Panc1 (cell line): ENCODE data around the gene MEIOSIN. TPM values are rescaled to one million over a fixed set of nuclear protein-coding genes. Genes with fewer than 3 reads are reported as not detected.

Experiments
- ATAC-seq: fragments of 200-7000 bp; cut with Tn5 transposase; 2 replicates; pipeline ENCODE4 v1.9.1; 2020; ENCODE audit warnings: mild to moderate bottlenecking, moderate library complexity
- BruUV-seq: library from RNA; stranded (reverse); fragments of 400-500 nt; replicated peaks from 2 replicates; lab custom pipeline; 2021; lab: Mats Ljungman, UMichigan
- CTCF ChIA-PET: fragments of 300-600 bp; sonication (Branson Sonifier 250); formaldehyde crosslinking; loops from one replicate; lab custom pipeline; 2022; ENCODE audit warnings: antibody characterized with exemption; lab: Charles Lee
- POLR2A ChIA-PET: fragments of 300-600 bp; sonication (Branson Sonifier 250); formaldehyde crosslinking; loops from one replicate; lab custom pipeline; 2022; ENCODE audit warnings: antibody characterized with exemption; lab: Charles Lee
- DNase-seq: peaks from one replicate; pipeline ENCODE4 v3.0.0-alpha.2; 2010; ENCODE audit warnings: low read depth, low spot score
- H3K27ac ChIP-seq: 2 replicates; pipeline ENCODE4 v1.5.1; 2011; ENCODE audit warnings: mild to moderate bottlenecking, low read length, inconsistent platforms
- H3K27me3 ChIP-seq: fragments of 200-500 bp; sonication (Bioruptor generic); 2 replicates; pipeline ENCODE4 v1.6.0; 2014; ENCODE audit warnings: low read length, inconsistent platforms; ENCODE audit not compliant: control insufficient read depth, insufficient read depth
- H3K36me3 ChIP-seq: fragments of 200-500 bp; sonication (Bioruptor generic); 2 replicates; pipeline ENCODE4 v1.5.1; 2014; ENCODE audit warnings: inconsistent platforms, mild to moderate bottlenecking, low read length, moderate library complexity; ENCODE audit not compliant: control insufficient read depth, insufficient read depth
- H3K4me1 ChIP-seq: 2 replicates; pipeline ENCODE4 v1.5.1; 2011; ENCODE audit warnings: inconsistent platforms, mild to moderate bottlenecking, low read length, moderate library complexity; ENCODE audit not compliant: control insufficient read depth, insufficient read depth
- H3K4me3 ChIP-seq, 2 experiments: 2 replicates each; pipeline ENCODE4 v1.5.1; 2011 to 2012; ENCODE audit warnings: low read depth in 2 of 2, low read length in 2 of 2, mild to moderate bottlenecking in 2 of 2, inconsistent platforms in 1 of 2, moderate library complexity in 1 of 2
- H3K9me3 ChIP-seq: fragments of 200-500 bp; sonication (Bioruptor generic); 2 replicates; pipeline ENCODE4 v1.5.1; 2014; ENCODE audit warnings: low read depth, mild to moderate bottlenecking, inconsistent platforms, low read length, moderate library complexity; ENCODE audit not compliant: control insufficient read depth, insufficient read depth
- POLR2AphosphoS5 ChIP-seq: IDR thresholded peaks from 2 replicates; pipeline ENCODE4 v1.6.1; 2012; ENCODE audit warnings: mild to moderate bottlenecking, low read depth, low read length, moderate library complexity
- SIN3A ChIP-seq: IDR thresholded peaks from 2 replicates; pipeline ENCODE4 v1.6.1; 2012; ENCODE audit warnings: low read depth, mild to moderate bottlenecking, low read length, moderate library complexity, borderline replicate concordance; ENCODE audit not compliant: insufficient read depth
- TCF7L2 ChIP-seq: IDR thresholded peaks from 2 replicates; pipeline ENCODE4 v1.6.1; 2011; ENCODE audit warnings: mild to moderate bottlenecking, low read depth, low read length, inconsistent platforms
- in situ Hi-C: cut with HindIII; loops from 2 replicates; pipeline ENCODE4 v1.10.0; 2016; ENCODE audit warnings: low sequenced_read_pairs, low pct_unique_long_range_greater_than_20kb
- intact Hi-C: fragments of 100-400 bp; cut with micrococcal nuclease; formaldehyde crosslinking; loops from one replicate; pipeline ENCODE4 v1.10.0; 2022; ENCODE audit not compliant: unreplicated experiment
- total RNA-seq: library from RNA; stranded (reverse); gene quantifications from one replicate; pipeline ENCODE4 v1.2.1, GENCODE V29; 2021; ENCODE audit not compliant: unreplicated experiment
- TF ChIP-seq, protein P1 (sequence below), 2 experiments: IDR thresholded peaks; 2 replicates each; pipeline ENCODE4 v1.6.1; 2011 to 2012; ENCODE audit warnings: low read depth in 2 of 2, control low read depth in 1 of 2, low read length in 1 of 2, mild to moderate bottlenecking in 1 of 2, moderate library complexity in 1 of 2; ENCODE audit not compliant: insufficient read depth in 1 of 2
- TF ChIP-seq, protein P2 (sequence below): fragments of 450-650 bp; IDR thresholded peaks from 2 replicates; pipeline ENCODE4 v1.5.1; 2017; ENCODE audit warnings: mild to moderate bottlenecking

MEIOSIN gene
- total RNA-seq, 1 experiment from 2014 or later = not detected

DNA sequence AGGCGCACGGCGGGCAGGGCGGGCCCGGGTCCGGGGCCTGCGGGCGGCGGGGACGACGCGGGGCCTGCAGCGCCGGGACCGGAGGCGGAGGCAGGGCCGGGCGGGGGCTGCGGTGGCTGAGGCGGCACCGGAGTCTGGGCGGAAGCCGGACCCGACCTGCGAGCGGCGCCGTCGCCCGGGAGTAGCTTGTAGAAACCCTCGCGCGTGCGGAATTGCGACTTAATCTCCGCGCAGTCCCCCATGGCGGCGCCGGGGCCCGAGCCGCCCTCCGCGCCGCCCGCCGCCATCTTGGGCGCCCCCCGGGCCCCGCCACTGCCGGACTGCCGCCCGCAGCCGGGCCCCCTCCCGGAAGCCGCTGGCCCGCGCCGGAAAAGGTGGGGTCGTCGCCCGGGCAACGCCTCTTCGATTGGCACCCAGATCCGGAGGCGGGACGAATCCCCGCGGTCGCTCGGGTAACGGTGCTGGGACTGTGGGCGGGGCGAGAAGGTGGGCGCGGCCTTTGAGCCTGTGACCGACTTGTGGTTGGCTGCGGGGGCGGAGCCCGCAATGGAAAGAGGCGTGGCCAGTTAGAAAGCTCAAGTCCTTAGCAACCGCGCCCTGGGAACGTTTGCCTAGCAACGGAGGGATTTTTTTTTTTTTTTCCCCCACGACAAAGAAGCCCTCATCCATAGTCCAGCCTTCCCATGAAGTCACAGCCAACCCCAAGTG, 59.4 kb downstream of the MEIOSIN start, which contains the start of gene DMWD:
Gene DMWD (minus strand): TSS at position 376 of the 708 bp plus-strand sequence. CDS start 89 bp downstream, at position 287.
- intact Hi-C loops = no loop called here
- CTCF ChIA-PET = interaction anchor here (0.6 to 0.7 kb wide), 2 partner anchors 156 to 316 kb away, joined by 3 to 4 read pairs; no protein-coding TSS in a partner anchor

DNA sequence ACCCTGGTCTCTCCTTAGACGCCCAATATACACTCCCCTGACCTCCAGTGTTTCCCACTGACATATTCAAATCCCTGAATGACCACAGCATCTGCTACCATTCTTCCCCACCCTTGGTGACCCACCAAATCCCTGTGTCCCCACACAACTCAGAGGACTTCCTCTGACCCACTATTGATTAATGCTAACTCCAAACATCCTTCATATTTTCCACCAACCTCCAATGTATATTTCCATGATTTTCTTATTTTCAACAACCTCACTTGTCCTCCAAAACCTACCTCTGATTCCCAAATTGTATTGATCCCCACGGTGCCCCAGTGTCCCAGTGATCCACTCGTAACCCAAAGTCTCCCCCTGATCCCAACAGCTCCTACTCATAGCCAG, 59.9 kb downstream of the MEIOSIN start:
- ChIA-PET CTCF (interaction anchor here (0.6 to 0.7 kb wide), 2 partner anchors 156 to 316 kb away, joined by 3 to 4 read pairs; no protein-coding TSS in a partner anchor), POLR2A (interaction anchor here (0.7 to 1.0 kb wide), 3 partner anchors 10 to 476 kb away, joined by 5 to 6 read pairs (median 5); no protein-coding TSS in a partner anchor)
- no peaks in the 10 kb centered on the region for H3K4me1 ChIP-seq
- H3K27me3 ChIP-seq = no peaks in the 10 kb centered on the region
- no TSS peak for BruUV-seq
- intact Hi-C loops = no loop called here
- no peaks in the 10 kb centered on the region for H3K9me3 ChIP-seq
- ATAC-seq (no peak; the same call in 1 of the 2 replicates), DNase-seq (no peak)
- in situ Hi-C loops = no loop called here
- peaks cover 5% of the 10 kb centered on the region for H3K36me3 ChIP-seq
- no peak for TF ChIP-seq TCF7L2
- TF ChIP-seq, protein P1, sequence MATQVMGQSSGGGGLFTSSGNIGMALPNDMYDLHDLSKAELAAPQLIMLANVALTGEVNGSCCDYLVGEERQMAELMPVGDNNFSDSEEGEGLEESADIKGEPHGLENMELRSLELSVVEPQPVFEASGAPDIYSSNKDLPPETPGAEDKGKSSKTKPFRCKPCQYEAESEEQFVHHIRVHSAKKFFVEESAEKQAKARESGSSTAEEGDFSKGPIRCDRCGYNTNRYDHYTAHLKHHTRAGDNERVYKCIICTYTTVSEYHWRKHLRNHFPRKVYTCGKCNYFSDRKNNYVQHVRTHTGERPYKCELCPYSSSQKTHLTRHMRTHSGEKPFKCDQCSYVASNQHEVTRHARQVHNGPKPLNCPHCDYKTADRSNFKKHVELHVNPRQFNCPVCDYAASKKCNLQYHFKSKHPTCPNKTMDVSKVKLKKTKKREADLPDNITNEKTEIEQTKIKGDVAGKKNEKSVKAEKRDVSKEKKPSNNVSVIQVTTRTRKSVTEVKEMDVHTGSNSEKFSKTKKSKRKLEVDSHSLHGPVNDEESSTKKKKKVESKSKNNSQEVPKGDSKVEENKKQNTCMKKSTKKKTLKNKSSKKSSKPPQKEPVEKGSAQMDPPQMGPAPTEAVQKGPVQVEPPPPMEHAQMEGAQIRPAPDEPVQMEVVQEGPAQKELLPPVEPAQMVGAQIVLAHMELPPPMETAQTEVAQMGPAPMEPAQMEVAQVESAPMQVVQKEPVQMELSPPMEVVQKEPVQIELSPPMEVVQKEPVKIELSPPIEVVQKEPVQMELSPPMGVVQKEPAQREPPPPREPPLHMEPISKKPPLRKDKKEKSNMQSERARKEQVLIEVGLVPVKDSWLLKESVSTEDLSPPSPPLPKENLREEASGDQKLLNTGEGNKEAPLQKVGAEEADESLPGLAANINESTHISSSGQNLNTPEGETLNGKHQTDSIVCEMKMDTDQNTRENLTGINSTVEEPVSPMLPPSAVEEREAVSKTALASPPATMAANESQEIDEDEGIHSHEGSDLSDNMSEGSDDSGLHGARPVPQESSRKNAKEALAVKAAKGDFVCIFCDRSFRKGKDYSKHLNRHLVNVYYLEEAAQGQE (IDR thresholded peaks at IDR 0.05; ENCODE audit: insufficient read depth in 1 of 2, low read depth in 2 of 2, low read length in 1 of 2) = no peak
- TF ChIP-seq, protein P2, sequence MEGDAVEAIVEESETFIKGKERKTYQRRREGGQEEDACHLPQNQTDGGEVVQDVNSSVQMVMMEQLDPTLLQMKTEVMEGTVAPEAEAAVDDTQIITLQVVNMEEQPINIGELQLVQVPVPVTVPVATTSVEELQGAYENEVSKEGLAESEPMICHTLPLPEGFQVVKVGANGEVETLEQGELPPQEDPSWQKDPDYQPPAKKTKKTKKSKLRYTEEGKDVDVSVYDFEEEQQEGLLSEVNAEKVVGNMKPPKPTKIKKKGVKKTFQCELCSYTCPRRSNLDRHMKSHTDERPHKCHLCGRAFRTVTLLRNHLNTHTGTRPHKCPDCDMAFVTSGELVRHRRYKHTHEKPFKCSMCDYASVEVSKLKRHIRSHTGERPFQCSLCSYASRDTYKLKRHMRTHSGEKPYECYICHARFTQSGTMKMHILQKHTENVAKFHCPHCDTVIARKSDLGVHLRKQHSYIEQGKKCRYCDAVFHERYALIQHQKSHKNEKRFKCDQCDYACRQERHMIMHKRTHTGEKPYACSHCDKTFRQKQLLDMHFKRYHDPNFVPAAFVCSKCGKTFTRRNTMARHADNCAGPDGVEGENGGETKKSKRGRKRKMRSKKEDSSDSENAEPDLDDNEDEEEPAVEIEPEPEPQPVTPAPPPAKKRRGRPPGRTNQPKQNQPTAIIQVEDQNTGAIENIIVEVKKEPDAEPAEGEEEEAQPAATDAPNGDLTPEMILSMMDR = no peak
- no peak for TF ChIP-seq SIN3A
- TF ChIP-seq POLR2AphosphoS5 = no peak
- no peak overlapping the region for H3K27ac ChIP-seq
- H3K4me3 ChIP-seq = peak overlapping the region in 1 of 2 experiments; percentile 33; a peak in 1 of 4 replicates

More for the DNA sequence above, 59.4 kb downstream of the MEIOSIN start, which contains the start of gene DMWD:
- Histone ChIP-seq H3K27ac (peak within 1 kb of the TSS; percentile 87), H3K4me3 (peak within 1 kb of the TSS; percentile 73 to 91), H3K36me3 (peaks cover 5% of the 10 kb centered on the region), H3K27me3 (no peaks in the 10 kb centered on the region), H3K4me1 (no peaks in the 10 kb centered on the region), H3K9me3 (no peaks in the 10 kb centered on the region)
- TF ChIP-seq SIN3A (no peak), POLR2AphosphoS5 (peak; percentile 45; the same call in 1 of the 2 replicates)
- TF ChIP-seq, protein P2 = no peak
- in situ Hi-C loops = no loop called here
- POLR2A ChIA-PET = interaction anchor here (0.7 to 1.0 kb wide), 3 partner anchors 10 to 476 kb away, joined by 5 to 6 read pairs (median 5); no protein-coding TSS in a partner anchor
- ATAC-seq (peak; percentile 98), DNase-seq (peak; percentile 75)
- no TSS peak for BruUV-seq
